Measurements from ENCODE around the gene TCEANC. TPM values are rescaled to one million over a fixed set of nuclear protein-coding genes. Genes with fewer than 3 reads are reported as not detected.
"Not testable (repeated sequence)": the region's sequence is repeated elsewhere in the genome, so short reads cannot be mapped to it uniquely, and the experiment has no call there.

The TCEANC gene
- total RNA-seq, 4 donors from 2014 or later = 1.3 to 2.6 (median 2.0) TPM

GRCh38 chrX:13638021-13638420, 14.9 kb upstream of the TCEANC start:
- Histone ChIP-seq H3K36me3 (no peaks in the 10 kb centered on the region), H3K27me3 (peaks cover 0 to 5% (median 0%) of the 10 kb centered on the region in 4 donors), H3K4me1 (peaks cover 0 to 16% (median 0%) of the 10 kb centered on the region in 3 donors), H3K4me3 (no peak overlapping the region), H3K9me3 (peaks cover 0 to 12% (median 0%) of the 10 kb centered on the region in 3 donors), H3K27ac (peak overlapping the region in 1 of 4 donors; percentile 44)
- intact Hi-C loops (cut with DNase I) = no loop called here
- no peak for DNase-seq
- 40% methylated on average over 1 of the region's 1 CpG; no CpG with 5 or more reads in 1 of the 2 donors for WGBS, 2 donors
- no peak for TF ChIP-seq POLR2A (IDR thresholded peaks at IDR 0.05)
- TF ChIP-seq CTCF (IDR thresholded peaks at IDR 0.05) = no peak

GRCh38 chrX:13638826-13639225, 14.1 kb upstream of the TCEANC start:
- no peak for DNase-seq
- Histone ChIP-seq H3K4me1 (peaks cover 0 to 16% (median 0%) of the 10 kb centered on the region in 3 donors), H3K27me3 (peaks cover 0 to 5% (median 0%) of the 10 kb centered on the region in 4 donors), H3K9me3 (peaks cover 0 to 12% (median 0%) of the 10 kb centered on the region in 3 donors), H3K36me3 (no peaks in the 10 kb centered on the region), H3K27ac (peak overlapping the region in 1 of 4 donors; percentile 44), H3K4me3 (no peak overlapping the region)
- intact Hi-C loops (cut with DNase I) = no loop called here
- TF ChIP-seq CTCF (IDR thresholded peaks at IDR 0.05) (no peak), POLR2A (IDR thresholded peaks at IDR 0.05) (no peak)
- whole genome bisulfite sequencing, 2 donors = 32 to 41% methylated on average over 3 of the region's 3 CpGs

- Histone ChIP-seq H3K4me1 (peaks cover 0 to 16% (median 0%) of the 10 kb centered on the region in 3 donors), H3K9me3 (peaks cover 0 to 12% (median 0%) of the 10 kb centered on the region in 3 donors)
- H3K4me3 ChIP-seq; intact Hi-C loops (cut with DNase I); H3K27me3 ChIP-seq; DNase-seq; H3K27ac ChIP-seq; H3K36me3 ChIP-seq: not testable (repeated sequence)
- 79% methylated on average over 2 of the region's 4 CpGs; no CpG with 5 or more reads in 1 of the 2 donors for WGBS, 2 donors
These were observed 11.3 kb upstream of the TCEANC start for GRCh38 chrX:13641684-13642083.

GRCh38 chrX:13645464-13646153, 7.3 kb upstream of the TCEANC start:
- 46 to 48% methylated on average over 8 to 9 of the region's 9 CpGs for WGBS, 2 donors
- Histone ChIP-seq H3K4me1 (peaks cover 0 to 12% (median 0%) of the 10 kb centered on the region in 3 donors), H3K36me3 (no peaks in the 10 kb centered on the region), H3K9me3 (no peaks in the 10 kb centered on the region), H3K4me3 (no peak overlapping the region), H3K27ac (no peak overlapping the region), H3K27me3 (peaks cover 0 to 3% (median 0%) of the 10 kb centered on the region in 4 donors)
- intact Hi-C loops (cut with DNase I) = loop anchor here (5.0 kb wide), 1 partner anchor 138 kb away; no protein-coding TSS in a partner anchor
- no peak for DNase-seq
- TF ChIP-seq CTCF (IDR thresholded peaks at IDR 0.05) (no peak), POLR2A (IDR thresholded peaks at IDR 0.05) (no peak)

- Histone ChIP-seq H3K27ac (no peak overlapping the region), H3K4me1 (peaks cover 0 to 12% (median 0%) of the 10 kb centered on the region in 3 donors), H3K4me3 (no peak overlapping the region), H3K27me3 (no peaks in the 10 kb centered on the region), H3K9me3 (no peaks in the 10 kb centered on the region), H3K36me3 (no peaks in the 10 kb centered on the region)
- 29 to 40% methylated on average over 3 of the region's 3 CpGs for WGBS, 2 donors
- intact Hi-C loops (cut with DNase I) = loop anchor here (5.0 kb wide), 1 partner anchor 139 kb away; no protein-coding TSS in a partner anchor
- no peak for TF ChIP-seq POLR2A (IDR thresholded peaks at IDR 0.05)
- peak; percentile 31 to 67 (median 56) for TF ChIP-seq CTCF (IDR thresholded peaks at IDR 0.05)
- no peak for DNase-seq
These were observed 6.8 kb upstream of the TCEANC start for GRCh38 chrX:13646154-13646549.

All from esophagus squamous epithelium (tissue), 5 donors.